Activated CD4-positive, alpha-beta memory T cell treated with anti-CD3 and anti-CD28 coated beads for 36 hours (primary cell): ENCODE results near the gene PGLYRP1. TPM values are rescaled to one million over a fixed set of nuclear protein-coding genes. Genes with fewer than 3 reads are reported as not detected.

Experiments used
- CTCF ChIA-PET: fragments of 350-600 bp; sonication (Branson Sonifier 250); formaldehyde crosslinking; loops from one replicate; lab custom pipeline; 2021; ENCODE audit warnings: antibody characterized with exemption, inconsistent platforms; lab: Charles Lee
- POLR2A ChIA-PET: fragments of 350-600 bp; sonication (Branson Sonifier 250); formaldehyde crosslinking; loops from one replicate; lab custom pipeline; 2021; ENCODE audit warnings: antibody characterized with exemption; lab: Charles Lee
- DNase-seq: peaks from one replicate; pipeline ENCODE4 v3.0.0-alpha.2; 2020
- H3K27ac Mint-ChIP-seq: one replicate; pipeline ENCODE4 v1.8.0; 2021; ENCODE audit warnings: mixed read lengths
- H3K27me3 Mint-ChIP-seq: one replicate; pipeline ENCODE4 v1.8.0; 2021; ENCODE audit warnings: mixed read lengths
- H3K36me3 Mint-ChIP-seq: one replicate; pipeline ENCODE4 v1.8.0; 2021; ENCODE audit warnings: mixed read lengths
- H3K4me1 Mint-ChIP-seq: one replicate; pipeline ENCODE4 v1.8.0; 2021; ENCODE audit warnings: low read depth, mixed read lengths
- H3K4me3 Mint-ChIP-seq: one replicate; pipeline ENCODE4 v1.8.0; 2021; ENCODE audit warnings: mild to moderate bottlenecking, mixed read lengths
- H3K9me3 Mint-ChIP-seq: one replicate; pipeline ENCODE4 v1.8.0; 2021; ENCODE audit warnings: mixed read lengths
- intact Hi-C: fragments of 100-400 bp; cut with micrococcal nuclease; formaldehyde crosslinking; loops from one replicate; pipeline ENCODE4 v1.15.1; 2023
- total RNA-seq, 2 experiments: library from RNA; stranded (reverse); gene quantifications; one replicate each; pipeline ENCODE4 v1.2.3, GENCODE V29; 2021

Gene PGLYRP1
- total RNA-seq, result not detected

GRCh38 chr19:46022431-46023310, at the start of gene PGLYRP1:
TSS of gene PGLYRP1 (minus strand) at chr19:46023053. CDS start at chr19:46023021, 32 bp downstream.
- no peak within 1 kb of the TSS for H3K4me3 Mint-ChIP-seq
- intact Hi-C loops, result no loop called here
- H3K27ac Mint-ChIP-seq, result no peak within 1 kb of the TSS
- no peaks in the 10 kb centered on the region for H3K36me3 Mint-ChIP-seq
- POLR2A ChIA-PET, result no interaction called here
- H3K27me3 Mint-ChIP-seq, result peaks cover 11% of the 10 kb centered on the region
- H3K9me3 Mint-ChIP-seq, result no peaks in the 10 kb centered on the region
- no peak for DNase-seq
- CTCF ChIA-PET, result no interaction called here
- peaks cover 12% of the 10 kb centered on the region for H3K4me1 Mint-ChIP-seq

- intact Hi-C loops, result no loop called here
- ChIA-PET POLR2A (no interaction called here), CTCF (interaction anchor here (0.7 to 0.8 kb wide), 2 partner anchors 28 to 41 kb away, joined by 3 to 4 read pairs; no protein-coding TSS in a partner anchor)
Observed at GRCh38 chr19:46069806-46070341, 47.0 kb upstream of the PGLYRP1 start.

GRCh38 chr19:46068345-46069258, 45.7 kb upstream of the PGLYRP1 start:
- peaks cover 67% of the 10 kb centered on the region for H3K27me3 Mint-ChIP-seq

More at GRCh38 chr19:46069806-46070341, 47.0 kb upstream of the PGLYRP1 start:
- no peak overlapping the region for H3K4me3 Mint-ChIP-seq
- H3K27me3 Mint-ChIP-seq, result peaks cover 67% of the 10 kb centered on the region
- no peaks in the 10 kb centered on the region for H3K4me1 Mint-ChIP-seq
- DNase-seq, result no peak
- no peaks in the 10 kb centered on the region for H3K9me3 Mint-ChIP-seq
- no peaks in the 10 kb centered on the region for H3K36me3 Mint-ChIP-seq
- H3K27ac Mint-ChIP-seq, result no peak overlapping the region

GRCh38 chr19:46067691-46068090, 44.8 kb upstream of the PGLYRP1 start:
- Mint-ChIP-seq H3K27ac (no peak overlapping the region), H3K9me3 (no peaks in the 10 kb centered on the region), H3K27me3 (peaks cover 59% of the 10 kb centered on the region), H3K36me3 (no peaks in the 10 kb centered on the region), H3K4me3 (no peak overlapping the region), H3K4me1 (no peaks in the 10 kb centered on the region)
- ChIA-PET POLR2A (no interaction called here), CTCF (interaction anchor here (2.1 kb wide), 1 partner anchor 39 kb away, joined by 6 read pairs; no protein-coding TSS in a partner anchor)
- DNase-seq, result no peak
- intact Hi-C loops, result no loop called here

More at GRCh38 chr19:46068345-46069258, 45.7 kb upstream of the PGLYRP1 start:
- CTCF ChIA-PET, result interaction anchor here (1.1 kb wide), 1 partner anchor 10 kb away, joined by 4 read pairs; no protein-coding TSS in a partner anchor
- POLR2A ChIA-PET, result no interaction called here
- no peak for DNase-seq
- Mint-ChIP-seq H3K9me3 (no peaks in the 10 kb centered on the region), H3K4me3 (no peak overlapping the region), H3K36me3 (no peaks in the 10 kb centered on the region), H3K27ac (no peak overlapping the region), H3K4me1 (no peaks in the 10 kb centered on the region)
- intact Hi-C loops, result no loop called here

GRCh38 chr19:46066471-46066870, 43.6 kb upstream of the PGLYRP1 start:
- intact Hi-C loops, result no loop called here
- Mint-ChIP-seq H3K36me3 (no peaks in the 10 kb centered on the region), H3K9me3 (no peaks in the 10 kb centered on the region), H3K4me3 (no peak overlapping the region), H3K4me1 (no peaks in the 10 kb centered on the region), H3K27me3 (peaks cover 52% of the 10 kb centered on the region), H3K27ac (no peak overlapping the region)
- CTCF ChIA-PET, result interaction anchor here (0.9 to 2.1 kb wide), 2 partner anchors 17 to 37 kb away, joined by 3 to 6 read pairs; no protein-coding TSS in a partner anchor
- DNase-seq, result no peak
- POLR2A ChIA-PET, result no interaction called here

- Mint-ChIP-seq H3K9me3 (peaks cover 3% of the 10 kb centered on the region), H3K27ac (no peak overlapping the region), H3K36me3 (no peaks in the 10 kb centered on the region), H3K4me3 (no peak overlapping the region), H3K4me1 (no peaks in the 10 kb centered on the region), H3K27me3 (peaks cover 43% of the 10 kb centered on the region)
- no peak for DNase-seq
- POLR2A ChIA-PET, result no interaction called here
- intact Hi-C loops, result no loop called here
- CTCF ChIA-PET, result interaction anchor here (0.5 to 2.1 kb wide), 2 partner anchors 37 to 452 kb away, joined by 6 to 9 read pairs; no protein-coding TSS in a partner anchor
Observed at GRCh38 chr19:46065486-46066071, 42.7 kb upstream of the PGLYRP1 start.

- Mint-ChIP-seq H3K27me3 (peaks cover 34% of the 10 kb centered on the region), H3K9me3 (peaks cover 16% of the 10 kb centered on the region), H3K4me1 (no peaks in the 10 kb centered on the region), H3K36me3 (peaks cover 2% of the 10 kb centered on the region), H3K27ac (no peak overlapping the region), H3K4me3 (no peak overlapping the region)
- CTCF ChIA-PET, result no interaction called here
- intact Hi-C loops, result no loop called here
- no peak for DNase-seq
- POLR2A ChIA-PET, result no interaction called here
Observed at GRCh38 chr19:46063201-46063600, 40.3 kb upstream of the PGLYRP1 start.

GRCh38 chr19:46060012-46060411, 37.2 kb upstream of the PGLYRP1 start:
- intact Hi-C loops, result no loop called here
- no peak overlapping the region for H3K4me3 Mint-ChIP-seq
- peaks cover 28% of the 10 kb centered on the region for H3K27me3 Mint-ChIP-seq
- peaks cover 16% of the 10 kb centered on the region for H3K9me3 Mint-ChIP-seq
- ChIA-PET CTCF (interaction anchor here (1.2 kb wide), 1 partner anchor 11 kb away, joined by 3 read pairs; no protein-coding TSS in a partner anchor), POLR2A (no interaction called here)
- H3K27ac Mint-ChIP-seq, result no peak overlapping the region
- no peak for DNase-seq
- H3K36me3 Mint-ChIP-seq, result peaks cover 2% of the 10 kb centered on the region
- no peaks in the 10 kb centered on the region for H3K4me1 Mint-ChIP-seq

- Mint-ChIP-seq H3K4me1 (no peaks in the 10 kb centered on the region), H3K27me3 (peaks cover 26% of the 10 kb centered on the region), H3K36me3 (peaks cover 2% of the 10 kb centered on the region), H3K4me3 (no peak overlapping the region), H3K9me3 (peaks cover 16% of the 10 kb centered on the region), H3K27ac (no peak overlapping the region)
- DNase-seq, result no peak
- ChIA-PET POLR2A (no interaction called here), CTCF (no interaction called here)
- intact Hi-C loops, result no loop called here
Observed at GRCh38 chr19:46058778-46059177, 35.9 kb upstream of the PGLYRP1 start.

GRCh38 chr19:46056536-46056935, 33.7 kb upstream of the PGLYRP1 start:
- Mint-ChIP-seq H3K27ac (no peak overlapping the region), H3K36me3 (peaks cover 2% of the 10 kb centered on the region), H3K27me3 (peaks cover 30% of the 10 kb centered on the region), H3K4me3 (no peak overlapping the region), H3K4me1 (no peaks in the 10 kb centered on the region), H3K9me3 (peaks cover 16% of the 10 kb centered on the region)
- ChIA-PET CTCF (interaction anchor here (0.8 to 2.4 kb wide), 2 partner anchors 22 to 28 kb away, joined by 3 to 10 read pairs; no protein-coding TSS in a partner anchor), POLR2A (no interaction called here)
- intact Hi-C loops, result no loop called here
- no peak for DNase-seq

GRCh38 chr19:46052896-46053295, 30.0 kb upstream of the PGLYRP1 start:
- no peaks in the 10 kb centered on the region for H3K9me3 Mint-ChIP-seq
- H3K27ac Mint-ChIP-seq, result no peak overlapping the region
- intact Hi-C loops, result no loop called here
- CTCF ChIA-PET, result interaction anchor here (0.6 kb wide), 1 partner anchor 136 kb away, joined by 3 read pairs; no protein-coding TSS in a partner anchor
- no peak for DNase-seq
- H3K27me3 Mint-ChIP-seq, result peaks cover 48% of the 10 kb centered on the region
- POLR2A ChIA-PET, result no interaction called here
- no peak overlapping the region for H3K4me3 Mint-ChIP-seq
- H3K4me1 Mint-ChIP-seq, result no peaks in the 10 kb centered on the region
- no peaks in the 10 kb centered on the region for H3K36me3 Mint-ChIP-seq
